HCT116 (cell line): ENCODE data around the gene KHK.

ENCODE experiments used
- ATF3 ChIP-seq: IDR thresholded peaks from 2 replicates; pipeline ENCODE4 v1.6.1; 2012
- CTCF ChIP-seq, 3 experiments: fragments of 200-600 bp in 1 of 3; sonication (generic) in 1 of 3; IDR thresholded peaks in 2 of 3; conservative IDR thresholded peaks in 1 of 3; 2 replicates each; pipeline ENCODE4 v1.5.1; 2012 to 2017; ENCODE audit warnings: low read depth in 2 of 3, low read length in 2 of 3, antibody characterized with exemption in 1 of 3, borderline replicate concordance in 1 of 3, control low read depth in 1 of 3, mild to moderate bottlenecking in 1 of 3, mixed read lengths in 1 of 3, mixed run types in 1 of 3, moderate library complexity in 1 of 3; ENCODE audit not compliant: insufficient read depth in 1 of 3
- POLR2A ChIP-seq: IDR thresholded peaks from 2 replicates; pipeline ENCODE4 v1.7.0; 2011; ENCODE audit warnings: borderline replicate concordance; ENCODE audit not compliant: insufficient read depth, insufficient read length; ENCODE audit errors: extremely low read depth
- POLR2AphosphoS5 ChIP-seq: IDR thresholded peaks from 2 replicates; pipeline ENCODE4 v1.6.1; 2011; ENCODE audit warnings: mild to moderate bottlenecking, low read depth, low read length, moderate library complexity

DNA sequence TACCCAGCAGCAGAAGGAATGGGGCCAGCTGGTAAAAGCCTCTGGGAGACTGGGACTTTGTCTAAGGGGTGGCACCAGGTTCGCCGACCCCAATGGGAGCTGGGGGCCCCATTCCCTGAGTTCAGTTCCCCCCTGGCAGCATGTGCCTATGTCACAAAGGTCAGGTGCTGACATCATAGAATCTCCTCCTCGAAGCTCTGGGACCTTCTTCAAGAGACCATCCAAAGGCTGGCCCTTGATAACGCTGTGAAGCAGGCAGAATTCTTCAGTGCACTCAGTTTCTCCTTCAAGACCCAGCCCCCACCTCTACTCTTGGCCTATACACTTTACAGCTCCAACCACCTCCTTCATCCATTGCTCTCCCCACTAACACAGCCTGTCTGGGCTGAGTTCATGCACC is 52.7 kb downstream of the KHK start, which contains the start of gene PRR30:
- no peak for TF ChIP-seq POLR2AphosphoS5
- TF ChIP-seq CTCF (IDR thresholded peaks at IDR 0.05 in 2 of 3, conservative IDR thresholded peaks at IDR 0.05 in 1 of 3; ENCODE audit: borderline replicate concordance in 1 of 3, insufficient read depth in 1 of 3, low read depth in 2 of 3, low read length in 2 of 3): no peak
- no peak for TF ChIP-seq POLR2A
- no peak for TF ChIP-seq ATF3
